B cell (primary cell): ENCODE results near the gene CREG1.

ENCODE experiments used
- EZH2 ChIP-seq: IDR thresholded peaks from 2 replicates; pipeline ENCODE4 v1.6.1; 2012; ENCODE audit warnings: borderline replicate concordance, low read depth, mild to moderate bottlenecking, moderate library complexity, low read length; ENCODE audit not compliant: insufficient read depth, poor library complexity, severe bottlenecking
- TF ChIP-seq, protein P1 (sequence below): fragments of 200-600 bp; IDR thresholded peaks from one replicate; pipeline ENCODE4 v1.8.0; 2022; ENCODE audit warnings: antibody characterized with exemption, mild to moderate bottlenecking

DNA sequence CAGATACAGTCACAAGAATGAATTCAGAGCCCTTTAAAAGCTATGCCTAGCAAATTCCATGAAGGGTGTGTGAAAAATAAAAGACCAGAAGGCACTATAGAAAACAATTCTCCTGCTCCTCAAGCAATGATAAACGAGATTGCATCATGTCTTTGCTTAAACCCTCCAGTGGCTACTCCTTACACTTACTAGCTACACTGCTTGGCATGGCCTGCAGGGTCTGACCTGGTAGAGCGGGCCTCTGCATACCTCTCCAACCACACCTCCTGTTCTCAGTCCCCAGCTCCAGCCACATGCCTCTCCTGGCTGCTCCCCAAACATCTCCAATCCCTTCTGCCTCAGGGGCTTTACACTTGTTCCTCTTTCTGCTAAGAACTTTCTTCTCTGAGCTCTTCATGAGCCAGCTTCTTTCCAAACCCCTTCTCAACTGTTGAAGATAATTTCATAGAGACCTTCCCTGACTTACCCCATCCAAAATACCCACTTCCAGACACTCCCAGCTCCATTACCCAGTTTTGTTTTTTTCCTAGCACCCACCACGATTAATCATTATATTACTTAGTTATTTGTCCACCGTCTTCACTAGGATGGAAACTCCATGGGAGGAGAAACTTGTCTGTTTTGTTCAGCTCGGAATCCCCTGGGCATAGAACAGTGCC lies 11.2 kb upstream of the CREG1 start:
- TF ChIP-seq, protein P1, sequence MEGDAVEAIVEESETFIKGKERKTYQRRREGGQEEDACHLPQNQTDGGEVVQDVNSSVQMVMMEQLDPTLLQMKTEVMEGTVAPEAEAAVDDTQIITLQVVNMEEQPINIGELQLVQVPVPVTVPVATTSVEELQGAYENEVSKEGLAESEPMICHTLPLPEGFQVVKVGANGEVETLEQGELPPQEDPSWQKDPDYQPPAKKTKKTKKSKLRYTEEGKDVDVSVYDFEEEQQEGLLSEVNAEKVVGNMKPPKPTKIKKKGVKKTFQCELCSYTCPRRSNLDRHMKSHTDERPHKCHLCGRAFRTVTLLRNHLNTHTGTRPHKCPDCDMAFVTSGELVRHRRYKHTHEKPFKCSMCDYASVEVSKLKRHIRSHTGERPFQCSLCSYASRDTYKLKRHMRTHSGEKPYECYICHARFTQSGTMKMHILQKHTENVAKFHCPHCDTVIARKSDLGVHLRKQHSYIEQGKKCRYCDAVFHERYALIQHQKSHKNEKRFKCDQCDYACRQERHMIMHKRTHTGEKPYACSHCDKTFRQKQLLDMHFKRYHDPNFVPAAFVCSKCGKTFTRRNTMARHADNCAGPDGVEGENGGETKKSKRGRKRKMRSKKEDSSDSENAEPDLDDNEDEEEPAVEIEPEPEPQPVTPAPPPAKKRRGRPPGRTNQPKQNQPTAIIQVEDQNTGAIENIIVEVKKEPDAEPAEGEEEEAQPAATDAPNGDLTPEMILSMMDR: no peak
- TF ChIP-seq EZH2: no peak
